Loucy (cell line): Measurements from ENCODE around the gene PIP.
"Not testable (repeated sequence)": the region's sequence is repeated elsewhere in the genome, so short reads cannot be mapped to it uniquely, and the experiment has no call there.

Experiments used
- H2AFZ ChIP-seq: fragments of 200-600 bp; sonication (generic); 2 replicates; pipeline ENCODE4 v1.6.0; 2016; ENCODE audit warnings: antibody characterized with exemption, mild to moderate bottlenecking, low read length, moderate library complexity
- H3F3A ChIP-seq: fragments of 200-600 bp; 2 replicates; pipeline ENCODE4 v1.6.0; 2016; ENCODE audit warnings: antibody characterized with exemption, low read depth, mild to moderate bottlenecking
- H3K27me3 ChIP-seq: fragments of 200-600 bp; sonication (generic); 2 replicates; pipeline ENCODE4 v1.6.1; 2014; ENCODE audit warnings: low read length, mild to moderate bottlenecking; ENCODE audit not compliant: insufficient read depth, poor library complexity, severe bottlenecking
- H3K36me3 ChIP-seq: fragments of 200-600 bp; sonication (generic); 2 replicates; pipeline ENCODE4 v1.6.1; 2016; ENCODE audit warnings: low read length; ENCODE audit not compliant: insufficient read depth
- H3K4me1 ChIP-seq: fragments of 200-600 bp; sonication (generic); 2 replicates; pipeline ENCODE4 v1.5.1; 2014; ENCODE audit warnings: low read length, mild to moderate bottlenecking; ENCODE audit not compliant: insufficient read depth, poor library complexity, severe bottlenecking
- H3K4me2 ChIP-seq: fragments of 200-600 bp; sonication (generic); 2 replicates; pipeline ENCODE4 v1.6.0; 2014; ENCODE audit warnings: antibody characterized with exemption, low read length, low read depth, mild to moderate bottlenecking; ENCODE audit not compliant: poor library complexity, severe bottlenecking
- H3K4me3 ChIP-seq: fragments of 200-600 bp; sonication (generic); 2 replicates; pipeline ENCODE4 v1.5.1; 2014; ENCODE audit warnings: low read length, mild to moderate bottlenecking, mixed read lengths; ENCODE audit not compliant: poor library complexity, severe bottlenecking
- H3K79me2 ChIP-seq: fragments of 200-600 bp; sonication (generic); 2 replicates; pipeline ENCODE4 v1.6.1; 2014; ENCODE audit warnings: low read length; ENCODE audit not compliant: insufficient read depth
- H3K9ac ChIP-seq: fragments of 200-600 bp; sonication (generic); 2 replicates; pipeline ENCODE4 v1.6.0; 2014; ENCODE audit warnings: mild to moderate bottlenecking, low read depth, low read length, moderate library complexity; ENCODE audit not compliant: poor library complexity, severe bottlenecking
- H3K9me2 ChIP-seq: fragments of 200-600 bp; sonication (generic); replicated peaks from 2 replicates; pipeline ENCODE4 v1.6.1; 2016; ENCODE audit warnings: low read depth, low read length, mixed read lengths
- H3K9me3 ChIP-seq: fragments of 200-600 bp; sonication (generic); 2 replicates; pipeline ENCODE4 v1.6.1; 2014; ENCODE audit warnings: mild to moderate bottlenecking, antibody characterized with exemption, low read length, low read depth; ENCODE audit not compliant: insufficient read depth
- H4K20me1 ChIP-seq: fragments of 200-600 bp; sonication (generic); 2 replicates; pipeline ENCODE4 v1.6.0; 2014; ENCODE audit warnings: antibody characterized with exemption, low read length, mild to moderate bottlenecking; ENCODE audit not compliant: insufficient read depth, poor library complexity, severe bottlenecking
- EZH2phosphoT487 ChIP-seq: fragments of 200-600 bp; IDR thresholded peaks from 2 replicates; pipeline ENCODE4 v1.6.1; 2018; ENCODE audit warnings: antibody characterized with exemption, mild to moderate bottlenecking, moderate library complexity, borderline replicate concordance
- TF ChIP-seq, protein P1 (sequence below): fragments of 200-600 bp; sonication (generic); conservative IDR thresholded peaks from 2 replicates; pipeline ENCODE4 v1.5.1; 2014; ENCODE audit warnings: mild to moderate bottlenecking, antibody characterized with exemption, low read length

The PIP gene, protein sequence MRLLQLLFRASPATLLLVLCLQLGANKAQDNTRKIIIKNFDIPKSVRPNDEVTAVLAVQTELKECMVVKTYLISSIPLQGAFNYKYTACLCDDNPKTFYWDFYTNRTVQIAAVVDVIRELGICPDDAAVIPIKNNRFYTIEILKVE

GRCh38 chr7:143131781-143132180 is at the start of gene PIP:
Gene PIP, plus strand, starts transcription at chr7:143132077. Its CDS starts 40 bp downstream, at chr7:143132117.
- no peaks in the 10 kb centered on the region for H4K20me1 ChIP-seq
- no peaks in the 10 kb centered on the region for H3K36me3 ChIP-seq
- H3F3A ChIP-seq, result no peaks in the 10 kb centered on the region
- TF ChIP-seq, protein P1, sequence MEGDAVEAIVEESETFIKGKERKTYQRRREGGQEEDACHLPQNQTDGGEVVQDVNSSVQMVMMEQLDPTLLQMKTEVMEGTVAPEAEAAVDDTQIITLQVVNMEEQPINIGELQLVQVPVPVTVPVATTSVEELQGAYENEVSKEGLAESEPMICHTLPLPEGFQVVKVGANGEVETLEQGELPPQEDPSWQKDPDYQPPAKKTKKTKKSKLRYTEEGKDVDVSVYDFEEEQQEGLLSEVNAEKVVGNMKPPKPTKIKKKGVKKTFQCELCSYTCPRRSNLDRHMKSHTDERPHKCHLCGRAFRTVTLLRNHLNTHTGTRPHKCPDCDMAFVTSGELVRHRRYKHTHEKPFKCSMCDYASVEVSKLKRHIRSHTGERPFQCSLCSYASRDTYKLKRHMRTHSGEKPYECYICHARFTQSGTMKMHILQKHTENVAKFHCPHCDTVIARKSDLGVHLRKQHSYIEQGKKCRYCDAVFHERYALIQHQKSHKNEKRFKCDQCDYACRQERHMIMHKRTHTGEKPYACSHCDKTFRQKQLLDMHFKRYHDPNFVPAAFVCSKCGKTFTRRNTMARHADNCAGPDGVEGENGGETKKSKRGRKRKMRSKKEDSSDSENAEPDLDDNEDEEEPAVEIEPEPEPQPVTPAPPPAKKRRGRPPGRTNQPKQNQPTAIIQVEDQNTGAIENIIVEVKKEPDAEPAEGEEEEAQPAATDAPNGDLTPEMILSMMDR, result no peak
- TF ChIP-seq EZH2phosphoT487, result no peak
- no peak within 1 kb of the TSS for H3K4me3 ChIP-seq
- H3K9me2 ChIP-seq, result no peaks in the 10 kb centered on the region
- H2AFZ ChIP-seq, result no peak within 1 kb of the TSS
- peaks cover 3% of the 10 kb centered on the region for H3K4me1 ChIP-seq
- H3K79me2 ChIP-seq, result no peaks in the 10 kb centered on the region
- no peak within 1 kb of the TSS for H3K9ac ChIP-seq
- H3K27me3 ChIP-seq, result no peaks in the 10 kb centered on the region
- H3K9me3 ChIP-seq, result no peaks in the 10 kb centered on the region
- H3K4me2 ChIP-seq, result no peak within 1 kb of the TSS

- no peak overlapping the region for H2AFZ ChIP-seq
- TF ChIP-seq, protein P1, result no peak
- no peak for TF ChIP-seq EZH2phosphoT487
- no peak overlapping the region for H3K4me3 ChIP-seq
- H3F3A ChIP-seq, result no peaks in the 10 kb centered on the region
- H3K4me1 ChIP-seq, result no peaks in the 10 kb centered on the region
- no peaks in the 10 kb centered on the region for H3K36me3 ChIP-seq
- H3K9me3 ChIP-seq, result no peaks in the 10 kb centered on the region
- no peaks in the 10 kb centered on the region for H3K79me2 ChIP-seq
- no peak overlapping the region for H3K9ac ChIP-seq
- H4K20me1 ChIP-seq, result no peaks in the 10 kb centered on the region
- no peaks in the 10 kb centered on the region for H3K9me2 ChIP-seq
- no peaks in the 10 kb centered on the region for H3K27me3 ChIP-seq
- no peak overlapping the region for H3K4me2 ChIP-seq
Measured at GRCh38 chr7:143085109-143085508, 46.8 kb upstream of the PIP start.

GRCh38 chr7:143085610-143086009 is 46.3 kb upstream of the PIP start:
- H3F3A ChIP-seq, H4K20me1 ChIP-seq, H3K4me2 ChIP-seq, H3K9me2 ChIP-seq, H3K9me3 ChIP-seq, H3K27me3 ChIP-seq, H3K36me3 ChIP-seq, H3K9ac ChIP-seq, H3K4me3 ChIP-seq, H2AFZ ChIP-seq, H3K79me2 ChIP-seq, H3K4me1 ChIP-seq: not testable (repeated sequence)

DNA sequence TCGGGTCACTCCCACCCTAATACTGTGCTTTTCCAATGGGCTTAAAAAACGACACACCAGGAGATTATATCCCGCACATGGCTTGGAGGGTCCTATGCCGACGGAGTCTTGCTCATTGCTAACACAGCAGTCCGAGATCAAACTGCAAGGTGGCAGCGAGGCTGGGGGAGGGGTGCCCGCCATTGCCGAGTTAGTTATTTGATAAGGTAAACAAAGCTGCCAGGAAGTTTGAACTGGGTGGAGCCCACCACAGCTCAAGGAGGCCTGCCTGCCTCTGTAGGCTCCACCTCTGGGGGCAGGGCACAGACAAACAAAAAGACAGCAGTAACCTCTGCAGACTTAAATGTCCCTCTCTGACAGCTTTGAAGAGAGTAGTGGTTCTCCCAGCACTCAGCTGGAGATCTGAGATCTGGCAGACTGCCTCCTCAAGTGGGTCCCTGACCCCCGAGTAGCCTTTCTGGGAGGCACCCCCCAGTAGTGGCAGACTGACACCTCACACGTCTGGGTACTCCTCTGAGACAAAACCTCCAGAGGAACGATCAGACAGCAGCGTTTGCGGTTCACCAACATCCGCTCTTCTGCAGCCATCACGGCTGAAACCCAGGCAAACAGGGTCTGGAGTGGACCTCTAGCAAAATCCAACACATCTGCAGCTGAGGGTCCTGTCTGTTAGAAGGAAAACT is 43.2 kb upstream of the PIP start:
- H3K9me2 ChIP-seq, H2AFZ ChIP-seq, H3K4me1 ChIP-seq, H3K36me3 ChIP-seq, H3K9me3 ChIP-seq, H3F3A ChIP-seq, H4K20me1 ChIP-seq, H3K4me3 ChIP-seq, H3K79me2 ChIP-seq, H3K27me3 ChIP-seq, H3K9ac ChIP-seq, H3K4me2 ChIP-seq: not testable (repeated sequence)
